Measurements from ENCODE around the gene STRN4.
"Not testable (repeated sequence)": the region's sequence is repeated elsewhere in the genome, so short reads cannot be mapped to it uniquely, and the experiment has no call there.

Gene STRN4

GRCh38 chr19:46746281-46747057 lies at the start of gene STRN4:
Gene STRN4 (minus strand): TSS chr19:46746450. CDS start chr19:46746430, 20 bp downstream.
- DNase-seq, result peak; percentile 67 to 73

GRCh38 chr19:46791944-46792343 lies 45.7 kb upstream of the STRN4 start:
- DNase-seq, result peak in 1 of 2 donors; percentile 78

- DNase-seq, result no peak
Observed at GRCh38 chr19:46789371-46789770, 43.1 kb upstream of the STRN4 start.

GRCh38 chr19:46788968-46789338 lies 42.7 kb upstream of the STRN4 start:
- no peak for DNase-seq

- peak; percentile 98 to 99 for DNase-seq
Observed at GRCh38 chr19:46788262-46788967, 42.2 kb upstream of the STRN4 start, which contains the start of gene SLC1A5. Gene SLC1A5 (minus strand): TSS chr19:46788594. CDS start chr19:46787965, 629 bp downstream.

GRCh38 chr19:46787331-46788261 lies 41.3 kb upstream of the STRN4 start:
- DNase-seq, result peak; percentile 18 to 41

- no peak for DNase-seq
Observed at GRCh38 chr19:46787040-46787330, 40.7 kb upstream of the STRN4 start.

- DNase-seq, result peak; percentile 83 to 88
Observed at GRCh38 chr19:46786236-46787039, 40.2 kb upstream of the STRN4 start.

GRCh38 chr19:46785980-46786235 lies 39.7 kb upstream of the STRN4 start:
- DNase-seq, result no peak

- DNase-seq, result no peak
Observed at GRCh38 chr19:46785054-46785979, 39.1 kb upstream of the STRN4 start.

GRCh38 chr19:46784262-46785053 lies 38.2 kb upstream of the STRN4 start:
- DNase-seq, result peak; percentile 41 to 53

- no peak for DNase-seq
Observed at GRCh38 chr19:46783670-46784069, 37.4 kb upstream of the STRN4 start.

GRCh38 chr19:46782355-46783019 lies 36.2 kb upstream of the STRN4 start:
- DNase-seq, result no peak

- DNase-seq, result not testable (repeated sequence)
Observed at GRCh38 chr19:46777956-46778645, 31.9 kb upstream of the STRN4 start.

- no peak for DNase-seq
Observed at GRCh38 chr19:46776927-46777911, 31.0 kb upstream of the STRN4 start.

GRCh38 chr19:46775642-46776258 lies 29.5 kb upstream of the STRN4 start:
- DNase-seq, result no peak

GRCh38 chr19:46773018-46773399 lies 26.8 kb upstream of the STRN4 start:
- DNase-seq, result no peak

Data from CD4-positive, alpha-beta T cell treated with Interferon alpha-2 for 1 hour (primary cell).